K562 (cell line): ENCODE results near the gene ATF5. TPM values are rescaled to one million over a fixed set of nuclear protein-coding genes. Genes with fewer than 3 reads are reported as not detected.

Source experiments
- BRD9 ChIP-seq: fragments of 450-650 bp; IDR thresholded peaks from 2 replicates; pipeline ENCODE4 v1.6.1; 2018; ENCODE audit warnings: low read depth; ENCODE audit not compliant: partially characterized antibody
- CBX3 ChIP-seq, 2 experiments: IDR thresholded peaks; 1 replicate in 1 of 2; 2 replicates in 1 of 2; pipeline ENCODE4 v1.6.1; 2012; ENCODE audit warnings: inconsistent platforms in 2 of 2, low read length in 2 of 2, borderline replicate concordance in 1 of 2, control low read depth in 1 of 2
- CLOCK ChIP-seq: fragments of 250-450 bp; sonication (Bioruptor Pico); IDR thresholded peaks from 2 replicates; pipeline ENCODE4 v1.4.0; 2020; ENCODE audit warnings: mild to moderate bottlenecking, moderate library complexity, borderline replicate concordance
- DNMT1 ChIP-seq: fragments of 450-650 bp; IDR thresholded peaks from 2 replicates; pipeline ENCODE4 v1.6.1; 2016; ENCODE audit warnings: antibody characterized with exemption, mild to moderate bottlenecking
- E2F6 ChIP-seq, 2 experiments: IDR thresholded peaks; 2 replicates each; pipeline ENCODE4 v1.6.1; 2011; ENCODE audit warnings: borderline replicate concordance in 1 of 2, control low read depth in 1 of 2, low read depth in 1 of 2, low read length in 1 of 2, mild to moderate bottlenecking in 1 of 2, mixed read lengths in 1 of 2, moderate library complexity in 1 of 2; ENCODE audit not compliant: insufficient read depth in 1 of 2, insufficient read length in 1 of 2, poor library complexity in 1 of 2, severe bottlenecking in 1 of 2; ENCODE audit errors: extremely low read depth in 1 of 2
- HOXB6 ChIP-seq: fragments of 250-450 bp; sonication (Bioruptor Pico); IDR thresholded peaks from 2 replicates; pipeline ENCODE4 v1.5.1; 2022; ENCODE audit warnings: mild to moderate bottlenecking, borderline replicate concordance
- TAF15 ChIP-seq: fragments of 200-400 bp; formaldehyde crosslinking; IDR thresholded peaks from 2 replicates; pipeline ENCODE4 v1.6.1; 2017; ENCODE audit warnings: mild to moderate bottlenecking, low read depth, low read length, moderate library complexity
- ZKSCAN3 ChIP-seq: fragments of 250-450 bp; sonication (Bioruptor Pico); IDR thresholded peaks from 2 replicates; pipeline ENCODE4 v1.4.0; 2020
- ZNF324 ChIP-seq: fragments of 250-450 bp; sonication (Bioruptor Pico); IDR thresholded peaks from 2 replicates; pipeline ENCODE4 v1.4.0; 2020; ENCODE audit warnings: mild to moderate bottlenecking
- ZNF586 ChIP-seq: fragments of 450-650 bp; formaldehyde crosslinking; conservative IDR thresholded peaks from 2 replicates; pipeline ENCODE4 v1.4.0; 2020; ENCODE audit warnings: mild to moderate bottlenecking, moderate library complexity
- ZZZ3 ChIP-seq: fragments of 450-650 bp; IDR thresholded peaks from 2 replicates; pipeline ENCODE4 v1.6.1; 2016; ENCODE audit warnings: antibody characterized with exemption, mild to moderate bottlenecking, moderate library complexity
- polyA plus RNA-seq, 8 experiments: library from polyadenylated mRNA; depleted of rRNA in 4 of 8; stranded (reverse) in 5 of 8; unstranded in 3 of 8; fragments of >200 nt; fragmentation: Nextera tagmentation in 2 of 8; fragmentation: Illumina TruSeq in 1 of 8; extraction: Ambion mirVana in 2 of 8; extraction: Trizol in 1 of 8; gene quantifications; 2 replicates each; pipeline versions ENCODE4 v1.2.1 to v1.2.3, GENCODE V29; 2011 to 2014; ENCODE audit warnings: inconsistent platforms in 1 of 8, missing spikeins in 1 of 8
- total RNA-seq, 7 experiments: library from RNA; depleted of rRNA in 6 of 7; stranded (reverse); fragments of >200 nt in 6 of 7; fragmentation: Illumina TruSeq in 2 of 7; extraction: Trizol in 2 of 7; gene quantifications; 2 replicates each; pipeline versions ENCODE4 v1.2.1 to v1.2.3, GENCODE V29; 2011 to 2021; ENCODE audit warnings: low replicate concordance in 1 of 7
- TF ChIP-seq, protein P1 (sequence below): fragments of 450-650 bp; IDR thresholded peaks from 2 replicates; pipeline ENCODE4 v1.6.1; 2017; ENCODE audit warnings: antibody characterized with exemption
- TF ChIP-seq, protein P2 (sequence below), 2 experiments: fragments of 450-650 bp; IDR thresholded peaks; 2 replicates each; pipeline ENCODE4 v1.6.1; 2016; ENCODE audit warnings: mild to moderate bottlenecking in 2 of 2, borderline replicate concordance in 1 of 2, low read depth in 1 of 2, moderate library complexity in 1 of 2

Gene ATF5
- total and polyA plus RNA-seq, 9 of the 15 experiments (the other 6 are each of a cell fraction or from before 2014, with no cell fraction given): 3.0 to 57.6 (median 11.1) TPM

- TF ChIP-seq, protein P1, sequence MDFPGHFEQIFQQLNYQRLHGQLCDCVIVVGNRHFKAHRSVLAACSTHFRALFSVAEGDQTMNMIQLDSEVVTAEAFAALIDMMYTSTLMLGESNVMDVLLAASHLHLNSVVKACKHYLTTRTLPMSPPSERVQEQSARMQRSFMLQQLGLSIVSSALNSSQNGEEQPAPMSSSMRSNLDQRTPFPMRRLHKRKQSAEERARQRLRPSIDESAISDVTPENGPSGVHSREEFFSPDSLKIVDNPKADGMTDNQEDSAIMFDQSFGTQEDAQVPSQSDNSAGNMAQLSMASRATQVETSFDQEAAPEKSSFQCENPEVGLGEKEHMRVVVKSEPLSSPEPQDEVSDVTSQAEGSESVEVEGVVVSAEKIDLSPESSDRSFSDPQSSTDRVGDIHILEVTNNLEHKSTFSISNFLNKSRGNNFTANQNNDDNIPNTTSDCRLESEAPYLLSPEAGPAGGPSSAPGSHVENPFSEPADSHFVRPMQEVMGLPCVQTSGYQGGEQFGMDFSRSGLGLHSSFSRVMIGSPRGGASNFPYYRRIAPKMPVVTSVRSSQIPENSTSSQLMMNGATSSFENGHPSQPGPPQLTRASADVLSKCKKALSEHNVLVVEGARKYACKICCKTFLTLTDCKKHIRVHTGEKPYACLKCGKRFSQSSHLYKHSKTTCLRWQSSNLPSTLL: no peak
- TF ChIP-seq, protein P2, sequence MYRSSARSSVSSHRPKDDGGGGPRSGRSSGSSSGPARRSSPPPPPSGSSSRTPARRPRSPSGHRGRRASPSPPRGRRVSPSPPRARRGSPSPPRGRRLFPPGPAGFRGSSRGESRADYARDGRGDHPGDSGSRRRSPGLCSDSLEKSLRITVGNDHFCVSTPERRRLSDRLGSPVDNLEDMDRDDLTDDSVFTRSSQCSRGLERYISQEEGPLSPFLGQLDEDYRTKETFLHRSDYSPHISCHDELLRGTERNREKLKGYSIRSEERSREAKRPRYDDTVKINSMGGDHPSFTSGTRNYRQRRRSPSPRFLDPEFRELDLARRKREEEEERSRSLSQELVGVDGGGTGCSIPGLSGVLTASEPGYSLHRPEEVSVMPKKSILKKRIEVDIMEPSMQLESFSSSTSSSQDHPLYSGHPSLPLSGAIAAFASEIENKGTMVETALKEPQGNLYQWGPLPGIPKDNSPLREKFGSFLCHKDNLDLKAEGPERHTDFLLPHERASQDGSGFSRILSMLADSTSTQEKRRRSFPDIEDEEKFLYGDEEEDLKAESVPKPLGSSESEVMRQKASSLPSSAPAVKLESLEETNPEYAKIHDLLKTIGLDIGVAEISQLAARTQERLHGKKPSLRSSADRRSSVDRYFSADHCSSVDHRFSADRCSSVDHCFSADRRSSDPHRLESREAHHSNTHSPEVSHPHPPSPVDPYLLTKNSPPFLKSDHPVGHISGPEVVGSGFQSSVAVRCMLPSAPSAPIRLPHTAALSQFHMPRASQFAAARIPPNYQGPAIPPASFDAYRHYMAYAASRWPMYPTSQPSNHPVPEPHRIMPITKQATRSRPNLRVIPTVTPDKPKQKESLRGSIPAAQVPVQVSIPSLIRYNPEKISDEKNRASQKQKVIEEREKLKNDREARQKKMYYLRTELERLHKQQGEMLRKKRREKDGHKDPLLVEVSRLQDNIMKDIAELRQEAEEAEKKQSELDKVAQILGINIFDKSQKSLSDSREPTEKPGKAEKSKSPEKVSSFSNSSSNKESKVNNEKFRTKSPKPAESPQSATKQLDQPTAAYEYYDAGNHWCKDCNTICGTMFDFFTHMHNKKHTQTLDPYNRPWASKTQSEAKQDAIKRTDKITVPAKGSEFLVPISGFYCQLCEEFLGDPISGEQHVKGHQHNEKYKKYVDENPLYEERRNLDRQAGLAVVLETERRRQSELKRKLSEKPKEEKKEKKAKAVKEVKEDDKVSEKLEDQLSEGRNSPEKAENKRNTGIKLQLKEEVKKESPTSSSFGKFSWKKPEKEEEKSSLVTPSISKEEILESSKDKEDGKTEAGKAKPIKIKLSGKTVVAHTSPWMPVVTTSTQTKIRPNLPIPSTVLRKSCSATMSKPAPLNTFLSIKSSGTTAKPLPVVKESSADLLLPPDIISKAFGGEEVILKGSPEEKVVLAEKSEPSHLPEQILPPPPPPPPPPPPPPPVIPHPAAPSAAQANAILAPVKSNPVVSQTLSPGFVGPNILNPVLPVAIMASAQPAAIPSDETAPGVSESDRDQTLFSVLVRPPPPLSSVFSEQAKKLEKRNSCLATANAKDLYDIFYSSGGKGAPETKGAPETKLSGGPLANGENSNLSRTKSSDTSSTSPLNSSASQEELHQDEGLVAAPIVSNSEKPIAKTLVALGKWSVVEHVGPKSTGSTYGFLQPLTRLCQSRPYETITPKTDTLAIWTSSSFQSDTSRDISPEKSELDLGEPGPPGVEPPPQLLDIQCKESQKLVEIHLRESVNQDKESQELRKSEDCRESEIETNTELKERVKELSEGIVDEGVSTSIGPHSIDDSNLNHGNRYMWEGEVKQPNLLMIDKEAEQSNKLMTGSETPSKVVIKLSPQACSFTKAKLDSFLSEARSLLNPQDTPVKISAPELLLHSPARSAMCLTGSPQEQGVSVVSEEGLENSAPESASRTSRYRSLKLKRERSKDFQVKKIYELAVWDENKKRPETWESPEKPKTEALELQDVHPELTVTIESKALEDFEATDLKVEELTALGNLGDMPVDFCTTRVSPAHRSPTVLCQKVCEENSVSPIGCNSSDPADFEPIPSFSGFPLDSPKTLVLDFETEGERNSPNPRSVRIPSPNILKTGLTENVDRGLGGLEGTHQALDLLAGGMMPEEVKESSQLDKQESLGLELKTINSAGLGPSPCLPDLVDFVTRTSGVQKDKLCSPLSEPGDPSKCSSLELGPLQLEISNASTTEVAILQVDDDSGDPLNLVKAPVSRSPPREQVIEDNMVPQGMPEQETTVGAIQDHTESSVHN (IDR thresholded peaks at IDR 0.05; ENCODE audit: borderline replicate concordance in 1 of 2, low read depth in 1 of 2): no peak
- TF ChIP-seq CBX3 (IDR thresholded peaks at IDR 0.05; ENCODE audit: borderline replicate concordance in 1 of 2, low read length in 2 of 2) (peak in 1 of 2 experiments; percentile 38; a peak in 1 of 3 replicates), CLOCK (no peak), TAF15 (no peak), E2F6 (IDR thresholded peaks at IDR 0.05; ENCODE audit: borderline replicate concordance in 1 of 2, extremely low read depth in 1 of 2, insufficient read depth in 1 of 2, insufficient read length in 1 of 2, low read depth in 1 of 2, low read length in 1 of 2, poor library complexity in 1 of 2, severe bottlenecking in 1 of 2) (no peak), DNMT1 (no peak), ZNF324 (no peak), BRD9 (no peak), HOXB6 (CRISPR knock-in tag) (no peak), ZNF586 (CRISPR knock-in tag) (no peak), ZZZ3 (no peak), ZKSCAN3 (CRISPR knock-in tag) (no peak)
These were observed 1.5 kb downstream of the ATF5 start (continued) for GRCh38 chr19:49930483-49931011.
